Activated CD8-positive, alpha-beta T cell treated with anti-CD3 and anti-CD28 coated beads for 36 hours (primary cell): ENCODE data around the gene ERC2. TPM values are rescaled to one million over a fixed set of nuclear protein-coding genes. Genes with fewer than 3 reads are reported as not detected.
A peak's percentile ranks its signal among the peaks of the same experiment; 100 is the strongest.

Experiments used
- ATAC-seq: fragments of 200-7000 bp; cut with Tn5 transposase; one replicate; pipeline ENCODE4 v1.10.0; 2021; ENCODE audit warnings: mild to moderate bottlenecking, moderate library complexity
- CTCF ChIA-PET: fragments of 350-600 bp; sonication (Branson Sonifier 250); formaldehyde crosslinking; loops from one replicate; lab custom pipeline; 2021; ENCODE audit warnings: antibody characterized with exemption; lab: Charles Lee
- POLR2A ChIA-PET: fragments of 350-600 bp; sonication (Branson Sonifier 250); formaldehyde crosslinking; loops from one replicate; lab custom pipeline; 2021; ENCODE audit warnings: antibody characterized with exemption; lab: Charles Lee
- DNase-seq: peaks from one replicate; pipeline ENCODE4 v3.0.0-alpha.2; 2020
- H3K27ac Mint-ChIP-seq: one replicate; pipeline ENCODE4 v1.8.0; 2021; ENCODE audit warnings: mild to moderate bottlenecking, mixed read lengths
- H3K27me3 Mint-ChIP-seq: one replicate; pipeline ENCODE4 v1.8.0; 2021; ENCODE audit warnings: mixed read lengths
- H3K36me3 Mint-ChIP-seq: one replicate; pipeline ENCODE4 v1.8.0; 2021; ENCODE audit warnings: low read depth, mixed read lengths
- H3K4me1 Mint-ChIP-seq: one replicate; pipeline ENCODE4 v1.8.0; 2021; ENCODE audit warnings: low read depth, mixed read lengths
- H3K4me3 Mint-ChIP-seq: one replicate; pipeline ENCODE4 v1.8.0; 2021; ENCODE audit warnings: mild to moderate bottlenecking, moderate library complexity, mixed read lengths
- H3K9me3 Mint-ChIP-seq: one replicate; pipeline ENCODE4 v1.8.0; 2021; ENCODE audit warnings: mixed read lengths
- CTCF ChIP-seq: fragments of 200-600 bp; IDR thresholded peaks from one replicate; pipeline ENCODE4 v1.8.0; 2022; ENCODE audit warnings: antibody characterized with exemption, mild to moderate bottlenecking
- intact Hi-C: fragments of 100-400 bp; cut with micrococcal nuclease; formaldehyde crosslinking; loops from one replicate; pipeline ENCODE4 v1.10.0; 2022
- total RNA-seq, 2 experiments: library from RNA; stranded (reverse); gene quantifications; one replicate each; pipeline ENCODE4 v1.2.3, GENCODE V29; 2021

The ERC2 gene
- total RNA-seq, 2 experiments from 2014 or later: 0.18 to 0.52 TPM

DNA sequence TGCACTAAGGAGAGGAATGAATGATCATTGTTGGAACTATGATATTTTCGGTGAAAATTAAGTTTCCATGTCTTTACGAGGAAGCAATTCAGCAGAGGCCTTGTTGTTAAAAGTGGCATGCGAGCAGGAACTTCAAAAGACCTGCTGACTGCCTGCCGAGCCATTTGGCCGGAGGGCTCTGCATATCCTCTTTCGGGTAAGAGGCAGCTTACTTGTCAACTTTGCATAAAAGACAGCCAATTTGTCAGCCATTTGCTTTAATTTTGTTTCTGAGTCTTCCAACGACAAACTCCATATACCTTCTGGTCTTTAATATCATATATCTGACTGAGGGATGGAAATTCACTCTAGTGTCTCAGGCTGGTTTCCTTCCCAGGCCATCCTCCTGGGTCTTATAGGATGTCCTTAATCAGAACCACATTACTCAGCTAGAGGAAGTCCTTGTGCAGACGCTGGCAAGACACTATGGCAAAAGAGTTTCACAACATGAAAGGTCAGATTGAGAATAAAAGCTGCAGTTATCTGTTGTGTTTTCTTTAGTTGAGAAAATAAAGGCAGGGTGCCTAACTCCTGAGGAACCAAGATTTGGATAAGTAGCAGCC, 852.5 kb downstream of the ERC2 start:
- H3K4me3 Mint-ChIP-seq: no peak overlapping the region
- CTCF ChIA-PET: no interaction called here
- ATAC-seq: no peak
- H3K9me3 Mint-ChIP-seq: no peaks in the 10 kb centered on the region
- no peaks in the 10 kb centered on the region for H3K4me1 Mint-ChIP-seq
- no peak for TF ChIP-seq CTCF
- no peak overlapping the region for H3K27ac Mint-ChIP-seq
- no peaks in the 10 kb centered on the region for H3K36me3 Mint-ChIP-seq
- POLR2A ChIA-PET: no interaction called here
- intact Hi-C loops: no loop called here
- no peaks in the 10 kb centered on the region for H3K27me3 Mint-ChIP-seq
- no peak for DNase-seq

GRCh38 chr3:55615039-55615693, 853.1 kb downstream of the ERC2 start:
- ChIA-PET POLR2A (no interaction called here), CTCF (no interaction called here)
- no peak overlapping the region for H3K27ac Mint-ChIP-seq
- intact Hi-C loops: no loop called here
- H3K9me3 Mint-ChIP-seq: no peaks in the 10 kb centered on the region
- H3K27me3 Mint-ChIP-seq: no peaks in the 10 kb centered on the region
- no peak overlapping the region for H3K4me3 Mint-ChIP-seq
- DNase-seq: no peak
- no peaks in the 10 kb centered on the region for H3K36me3 Mint-ChIP-seq
- no peak for ATAC-seq
- no peak for TF ChIP-seq CTCF
- H3K4me1 Mint-ChIP-seq: no peaks in the 10 kb centered on the region

DNA sequence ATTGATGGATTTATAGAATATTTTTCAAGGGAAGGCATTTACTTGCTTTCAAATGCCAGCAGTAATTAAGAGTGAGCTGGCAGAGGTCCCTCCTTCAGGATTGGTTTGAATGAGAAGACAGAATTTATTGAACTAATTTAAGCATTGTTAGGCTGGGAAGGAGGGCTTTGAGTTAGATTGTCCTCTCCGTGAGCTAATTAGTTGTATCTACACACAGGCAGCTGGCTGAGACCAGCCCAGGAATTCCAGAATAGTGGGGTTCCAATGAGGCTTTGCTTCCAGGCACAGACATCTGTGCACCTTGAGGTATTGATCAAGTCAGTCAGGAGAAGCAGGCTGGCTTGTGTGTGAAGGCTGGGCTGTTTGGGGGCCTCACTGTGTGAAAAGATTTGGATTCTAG, 857.1 kb downstream of the ERC2 start:
- ATAC-seq: no peak
- H3K27me3 Mint-ChIP-seq: no peaks in the 10 kb centered on the region
- no peaks in the 10 kb centered on the region for H3K9me3 Mint-ChIP-seq
- CTCF ChIA-PET: no interaction called here
- H3K4me1 Mint-ChIP-seq: peaks cover 4% of the 10 kb centered on the region
- intact Hi-C loops: no loop called here
- H3K36me3 Mint-ChIP-seq: no peaks in the 10 kb centered on the region
- no peak overlapping the region for H3K27ac Mint-ChIP-seq
- DNase-seq: no peak
- POLR2A ChIA-PET: no interaction called here
- no peak for TF ChIP-seq CTCF
- H3K4me3 Mint-ChIP-seq: no peak overlapping the region

GRCh38 chr3:55609230-55609827, 858.9 kb downstream of the ERC2 start:
- no peaks in the 10 kb centered on the region for H3K36me3 Mint-ChIP-seq
- intact Hi-C loops: no loop called here
- POLR2A ChIA-PET: no interaction called here
- CTCF ChIA-PET: no interaction called here
- no peak overlapping the region for H3K27ac Mint-ChIP-seq
- peaks cover 4% of the 10 kb centered on the region for H3K4me1 Mint-ChIP-seq
- no peaks in the 10 kb centered on the region for H3K27me3 Mint-ChIP-seq
- ATAC-seq: no peak
- H3K9me3 Mint-ChIP-seq: no peaks in the 10 kb centered on the region
- no peak for DNase-seq
- H3K4me3 Mint-ChIP-seq: no peak overlapping the region
- no peak for TF ChIP-seq CTCF

GRCh38 chr3:55608301-55608937, 859.8 kb downstream of the ERC2 start:
- ATAC-seq (no peak), DNase-seq (no peak)
- intact Hi-C loops: no loop called here
- H3K27ac Mint-ChIP-seq: peak overlapping the region; percentile 18
- H3K36me3 Mint-ChIP-seq: no peaks in the 10 kb centered on the region
- ChIA-PET CTCF (no interaction called here), POLR2A (no interaction called here)
- TF ChIP-seq CTCF: no peak
- H3K9me3 Mint-ChIP-seq: no peaks in the 10 kb centered on the region
- H3K4me3 Mint-ChIP-seq: no peak overlapping the region
- peaks cover 4% of the 10 kb centered on the region for H3K4me1 Mint-ChIP-seq
- no peaks in the 10 kb centered on the region for H3K27me3 Mint-ChIP-seq
